Measurements from ENCODE around the gene LRRK1. TPM values are rescaled to one million over a fixed set of nuclear protein-coding genes. Genes with fewer than 3 reads are reported as not detected.

The LRRK1 gene
- total RNA-seq, 1 donor from 2014 or later = 105 TPM

GRCh38 chr15:101012326-101013200 is 93.4 kb downstream of the LRRK1 start:
- no peak for DNase-seq (ENCODE audit: low spot score in 2 of 2)
- Histone ChIP-seq H3K36me3 (peaks cover 7 to 29% of the 10 kb centered on the region in 2 donors), H3K4me1 (peaks cover 2 to 3% of the 10 kb centered on the region in 2 donors), H3K27me3 (no peaks in the 10 kb centered on the region), H3K9me3 (no peaks in the 10 kb centered on the region), H3K4me3 (no peak overlapping the region), H3K27ac (no peak overlapping the region)
- intact Hi-C loops (cut with DNase I) = no loop called here
- TF ChIP-seq CTCF (IDR thresholded peaks at IDR 0.05) = no peak

- intact Hi-C loops (cut with DNase I) = no loop called here
- H3K9me3 ChIP-seq = no peaks in the 10 kb centered on the region
- TF ChIP-seq CTCF (IDR thresholded peaks at IDR 0.05) = no peak
- no peaks in the 10 kb centered on the region for H3K27me3 ChIP-seq
- no peak overlapping the region for H3K4me3 ChIP-seq
- DNase-seq (ENCODE audit: low spot score in 2 of 2) = no peak
- H3K36me3 ChIP-seq = peaks cover 7 to 29% of the 10 kb centered on the region in 2 donors
- H3K4me1 ChIP-seq = peaks cover 0 to 3% of the 10 kb centered on the region in 2 donors
- no peak overlapping the region for H3K27ac ChIP-seq
These were observed 94.0 kb downstream of the LRRK1 start for GRCh38 chr15:101013201-101013550.

- Histone ChIP-seq H3K27me3 (no peaks in the 10 kb centered on the region), H3K4me3 (no peak overlapping the region), H3K36me3 (peaks cover 7 to 29% of the 10 kb centered on the region in 2 donors), H3K4me1 (no peaks in the 10 kb centered on the region), H3K27ac (no peak overlapping the region), H3K9me3 (no peaks in the 10 kb centered on the region)
- no peak for TF ChIP-seq CTCF (IDR thresholded peaks at IDR 0.05)
- no peak for DNase-seq (ENCODE audit: low spot score in 2 of 2)
- intact Hi-C loops (cut with DNase I) = no loop called here
These were observed 94.9 kb downstream of the LRRK1 start for GRCh38 chr15:101013769-101014675.

- DNase-seq (ENCODE audit: low spot score in 2 of 2) = peak in 1 of 2 donors; percentile 81
- intact Hi-C loops (cut with DNase I) = loop anchor here (1.0 to 5.0 kb wide), 2 partner anchors 77 to 243 kb away; no protein-coding TSS in a partner anchor
- H3K9me3 ChIP-seq = no peaks in the 10 kb centered on the region
- no peak overlapping the region for H3K4me3 ChIP-seq
- peak; percentile 62 to 90 (median 75) for TF ChIP-seq CTCF (IDR thresholded peaks at IDR 0.05)
- peaks cover 7 to 25% of the 10 kb centered on the region in 2 donors for H3K36me3 ChIP-seq
- no peak overlapping the region for H3K27ac ChIP-seq
- no peaks in the 10 kb centered on the region for H3K4me1 ChIP-seq
- H3K27me3 ChIP-seq = no peaks in the 10 kb centered on the region
These were observed 96.0 kb downstream of the LRRK1 start for GRCh38 chr15:101014921-101015841.

GRCh38 chr15:101016581-101016980 is 97.4 kb downstream of the LRRK1 start:
- DNase-seq (ENCODE audit: low spot score in 2 of 2) = no peak
- no peak overlapping the region for H3K27ac ChIP-seq
- H3K36me3 ChIP-seq = peaks cover 7 to 28% of the 10 kb centered on the region in 2 donors
- no peaks in the 10 kb centered on the region for H3K27me3 ChIP-seq
- intact Hi-C loops (cut with DNase I) = loop anchor here (5.0 kb wide), 1 partner anchor 76 kb away; no protein-coding TSS in a partner anchor
- no peak for TF ChIP-seq CTCF (IDR thresholded peaks at IDR 0.05)
- H3K9me3 ChIP-seq = no peaks in the 10 kb centered on the region
- H3K4me3 ChIP-seq = no peak overlapping the region
- H3K4me1 ChIP-seq = no peaks in the 10 kb centered on the region
